ENCODE results near the gene SEMA7A. TPM values are rescaled to one million over a fixed set of nuclear protein-coding genes. Genes with fewer than 3 reads are reported as not detected.

The SEMA7A gene
- total RNA-seq, 1 experiment from 2014 or later: 38.1 TPM

DNA sequence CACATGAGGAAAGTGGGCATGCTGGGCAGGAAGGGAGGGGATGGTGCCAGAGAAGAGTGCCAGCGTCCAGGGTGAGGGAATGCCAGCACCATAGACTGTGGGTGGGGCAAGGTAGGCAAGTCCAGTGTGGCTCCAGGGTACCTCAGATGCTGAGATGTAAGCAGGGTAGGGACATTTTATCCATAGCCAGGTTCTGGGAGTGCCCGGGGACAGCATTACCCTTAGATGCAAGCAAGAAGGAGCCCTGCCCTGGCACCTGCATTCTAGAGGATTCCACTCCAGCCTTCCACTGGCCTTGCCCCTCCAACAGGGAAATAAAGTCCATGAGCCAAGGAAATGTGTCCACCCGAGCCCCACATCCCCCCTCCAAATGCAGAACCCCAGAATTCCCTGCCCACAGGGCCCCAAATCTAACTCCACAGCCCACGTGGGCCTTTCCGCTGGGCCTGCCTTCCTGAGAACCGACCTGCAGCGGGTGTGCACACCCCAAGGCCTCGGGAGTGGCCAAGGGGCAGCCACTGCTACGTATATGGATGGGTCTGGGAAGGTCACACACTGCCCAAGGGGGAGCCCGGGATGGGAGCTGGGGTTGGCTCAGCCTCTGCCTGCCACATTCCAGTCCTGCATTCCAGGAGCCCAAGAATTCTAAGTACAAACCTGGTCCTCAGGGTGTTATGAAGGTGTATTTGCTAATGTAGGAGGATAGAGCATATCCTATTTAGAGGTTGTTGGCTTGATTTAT, 46.0 kb downstream of the SEMA7A start:
- no peaks in the 10 kb centered on the region for H3K9me3 ChIP-seq
- Mint-ChIP-seq H3K4me3 (ENCODE audit: unreplicated experiment) (no peak overlapping the region), H3K27me3 (ENCODE audit: insufficient read depth, unreplicated experiment) (no peaks in the 10 kb centered on the region), H3K4me1 (ENCODE audit: low read depth, unreplicated experiment) (peaks cover 33% of the 10 kb centered on the region), H3K36me3 (ENCODE audit: insufficient read depth, unreplicated experiment) (peaks cover 14% of the 10 kb centered on the region), H3K27ac (ENCODE audit: unreplicated experiment) (peak overlapping the region; percentile 88), H3K9me3 (ENCODE audit: unreplicated experiment) (no peaks in the 10 kb centered on the region)
- no peak overlapping the region for H3K4me3 ChIP-seq (ENCODE audit: low read depth, low read length)
- TF ChIP-seq, protein P1, sequence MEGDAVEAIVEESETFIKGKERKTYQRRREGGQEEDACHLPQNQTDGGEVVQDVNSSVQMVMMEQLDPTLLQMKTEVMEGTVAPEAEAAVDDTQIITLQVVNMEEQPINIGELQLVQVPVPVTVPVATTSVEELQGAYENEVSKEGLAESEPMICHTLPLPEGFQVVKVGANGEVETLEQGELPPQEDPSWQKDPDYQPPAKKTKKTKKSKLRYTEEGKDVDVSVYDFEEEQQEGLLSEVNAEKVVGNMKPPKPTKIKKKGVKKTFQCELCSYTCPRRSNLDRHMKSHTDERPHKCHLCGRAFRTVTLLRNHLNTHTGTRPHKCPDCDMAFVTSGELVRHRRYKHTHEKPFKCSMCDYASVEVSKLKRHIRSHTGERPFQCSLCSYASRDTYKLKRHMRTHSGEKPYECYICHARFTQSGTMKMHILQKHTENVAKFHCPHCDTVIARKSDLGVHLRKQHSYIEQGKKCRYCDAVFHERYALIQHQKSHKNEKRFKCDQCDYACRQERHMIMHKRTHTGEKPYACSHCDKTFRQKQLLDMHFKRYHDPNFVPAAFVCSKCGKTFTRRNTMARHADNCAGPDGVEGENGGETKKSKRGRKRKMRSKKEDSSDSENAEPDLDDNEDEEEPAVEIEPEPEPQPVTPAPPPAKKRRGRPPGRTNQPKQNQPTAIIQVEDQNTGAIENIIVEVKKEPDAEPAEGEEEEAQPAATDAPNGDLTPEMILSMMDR (IDR thresholded peaks at IDR 0.05; ENCODE audit: insufficient read depth in 1 of 2, low read depth in 1 of 2, low read length in 1 of 2, severe bottlenecking in 1 of 2, unreplicated experiment in 1 of 2): no peak
- intact Hi-C loops (cut with micrococcal nuclease; ENCODE audit: unreplicated experiment): loop anchor here (2.0 kb wide), 1 partner anchor 73 kb away; the partner anchor contains the start of gene UBL7
- ChIA-PET POLR2A (interaction anchor here (1.2 kb wide), 1 partner anchor 153 kb away, joined by 3 read pairs; no protein-coding TSS in a partner anchor), CTCF (interaction anchor here (2.3 kb wide), 1 partner anchor 14 kb away, joined by 7 read pairs; no protein-coding TSS in a partner anchor)
- DNase-seq: peak; percentile 68 to 88
- no TSS peak for BruUV-seq (replicated peaks)
- no peaks in the 10 kb centered on the region for H3K27me3 ChIP-seq (replicated peaks; ENCODE audit: control insufficient read depth, insufficient read depth, low read length)
- H3K36me3 ChIP-seq (ENCODE audit: control insufficient read depth, insufficient read depth, low read length): no peaks in the 10 kb centered on the region
- H3K4me1 ChIP-seq: peaks cover 80% of the 10 kb centered on the region

DNA sequence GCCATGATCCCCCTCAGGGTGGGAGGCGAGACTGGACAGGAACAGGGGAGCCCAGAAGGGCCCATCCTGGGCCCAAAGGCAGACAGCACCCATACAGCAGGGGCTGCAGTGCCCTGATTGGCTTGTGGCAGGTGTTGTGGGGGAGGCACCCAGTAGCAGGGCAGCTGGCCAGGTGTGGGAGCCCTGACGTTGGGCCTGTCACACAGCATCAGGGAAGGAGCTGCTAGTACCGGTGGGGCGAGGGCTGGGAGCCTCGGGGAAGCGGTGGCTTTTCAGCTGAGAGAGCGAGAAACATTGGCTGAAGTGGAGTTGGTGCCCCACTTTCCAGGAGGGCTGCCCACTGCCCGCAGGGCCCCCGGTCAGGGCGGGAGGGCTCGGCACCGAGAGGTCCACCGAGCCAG, 46.6 kb downstream of the SEMA7A start:
- BruUV-seq (replicated peaks): no TSS peak
- Mint-ChIP-seq H3K27me3 (ENCODE audit: insufficient read depth, unreplicated experiment) (no peaks in the 10 kb centered on the region), H3K27ac (ENCODE audit: unreplicated experiment) (peak overlapping the region; percentile 88), H3K4me1 (ENCODE audit: low read depth, unreplicated experiment) (peaks cover 29% of the 10 kb centered on the region), H3K36me3 (ENCODE audit: insufficient read depth, unreplicated experiment) (peaks cover 14% of the 10 kb centered on the region), H3K9me3 (ENCODE audit: unreplicated experiment) (no peaks in the 10 kb centered on the region), H3K4me3 (ENCODE audit: unreplicated experiment) (no peak overlapping the region)
- TF ChIP-seq, protein P1 (IDR thresholded peaks at IDR 0.05; ENCODE audit: insufficient read depth in 1 of 2, low read depth in 1 of 2, low read length in 1 of 2, severe bottlenecking in 1 of 2, unreplicated experiment in 1 of 2): no peak
- no peak overlapping the region for H3K4me3 ChIP-seq (ENCODE audit: low read depth, low read length)
- DNase-seq: no peak
- ChIA-PET CTCF (no interaction called here), POLR2A (no interaction called here)
- no peaks in the 10 kb centered on the region for H3K36me3 ChIP-seq (ENCODE audit: control insufficient read depth, insufficient read depth, low read length)
- no peaks in the 10 kb centered on the region for H3K27me3 ChIP-seq (replicated peaks; ENCODE audit: control insufficient read depth, insufficient read depth, low read length)
- no peaks in the 10 kb centered on the region for H3K9me3 ChIP-seq
- intact Hi-C loops (cut with micrococcal nuclease; ENCODE audit: unreplicated experiment): no loop called here
- peaks cover 87% of the 10 kb centered on the region for H3K4me1 ChIP-seq

DNA sequence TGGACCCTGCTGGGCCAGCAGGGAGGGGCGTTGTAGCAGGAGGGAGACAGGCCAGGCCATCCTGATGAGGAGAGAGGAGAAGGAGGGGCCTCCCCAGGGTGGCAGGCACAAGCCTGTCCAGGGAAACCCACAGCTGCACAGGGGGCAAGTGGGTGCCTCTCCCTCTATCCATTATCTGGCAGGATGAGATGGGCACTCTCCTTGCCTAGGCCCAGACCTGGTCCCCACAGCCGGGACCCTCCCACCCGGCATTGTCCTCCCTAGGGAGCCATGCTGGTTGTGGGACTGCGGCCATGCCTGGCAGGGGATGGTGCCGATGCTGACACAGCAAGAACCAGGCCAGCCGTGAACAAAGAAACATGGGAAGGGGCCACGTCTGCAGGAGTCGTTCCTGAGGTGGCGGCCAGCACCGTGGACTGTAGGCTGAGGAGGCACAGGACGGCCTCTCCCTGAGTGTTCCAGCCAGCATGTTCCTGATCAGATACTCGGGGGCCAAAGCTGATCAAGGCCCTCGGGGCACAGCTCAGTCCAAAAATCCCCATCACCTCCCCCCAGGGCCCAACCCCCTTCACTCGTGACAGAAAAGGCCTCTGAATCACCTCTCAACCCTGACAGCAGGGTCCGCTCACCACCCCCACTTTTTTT, 47.1 kb downstream of the SEMA7A start:
- H3K4me1 ChIP-seq: peaks cover 88% of the 10 kb centered on the region
- no peak overlapping the region for H3K4me3 ChIP-seq (ENCODE audit: low read depth, low read length)
- Mint-ChIP-seq H3K27ac (ENCODE audit: unreplicated experiment) (peak overlapping the region; percentile 88), H3K4me3 (ENCODE audit: unreplicated experiment) (no peak overlapping the region), H3K27me3 (ENCODE audit: insufficient read depth, unreplicated experiment) (no peaks in the 10 kb centered on the region), H3K9me3 (ENCODE audit: unreplicated experiment) (no peaks in the 10 kb centered on the region), H3K36me3 (ENCODE audit: insufficient read depth, unreplicated experiment) (peaks cover 14% of the 10 kb centered on the region), H3K4me1 (ENCODE audit: low read depth, unreplicated experiment) (peaks cover 24% of the 10 kb centered on the region)
- TF ChIP-seq, protein P1 (IDR thresholded peaks at IDR 0.05; ENCODE audit: insufficient read depth in 1 of 2, low read depth in 1 of 2, low read length in 1 of 2, severe bottlenecking in 1 of 2, unreplicated experiment in 1 of 2): no peak
- ChIA-PET POLR2A (no interaction called here), CTCF (interaction anchor here (1.2 kb wide), 1 partner anchor 53 kb away, joined by 4 read pairs; no protein-coding TSS in a partner anchor)
- BruUV-seq (replicated peaks): no TSS peak
- DNase-seq: no peak
- H3K9me3 ChIP-seq: no peaks in the 10 kb centered on the region
- intact Hi-C loops (cut with micrococcal nuclease; ENCODE audit: unreplicated experiment): no loop called here
- no peaks in the 10 kb centered on the region for H3K27me3 ChIP-seq (replicated peaks; ENCODE audit: control insufficient read depth, insufficient read depth, low read length)
- H3K36me3 ChIP-seq (ENCODE audit: control insufficient read depth, insufficient read depth, low read length): no peaks in the 10 kb centered on the region

Measured in Caco-2 (cell line).